WTC11 (cell line): ENCODE measurements around the gene TNFAIP2.

Experiments
- ELF4 ChIP-seq: sonication (generic); formaldehyde crosslinking; IDR thresholded peaks from 2 replicates; pipeline ENCODE4 v1.8.1; 2022; ENCODE audit warnings: low read depth, mild to moderate bottlenecking, moderate library complexity, missing genetic modification reagents
- ETV6 ChIP-seq: sonication (generic); formaldehyde crosslinking; IDR thresholded peaks from 2 replicates; pipeline ENCODE4 v1.8.1; 2022; ENCODE audit warnings: mild to moderate bottlenecking, missing genetic modification reagents
- TF ChIP-seq, protein P1 (sequence below): fragments of 200-600 bp; IDR thresholded peaks from 2 replicates; pipeline ENCODE4 v1.8.0; 2022; ENCODE audit warnings: antibody characterized with exemption
- TF ChIP-seq, protein P2 (sequence below): sonication (generic); formaldehyde crosslinking; IDR thresholded peaks from 2 replicates; pipeline ENCODE4 v1.8.0; 2022; ENCODE audit warnings: mild to moderate bottlenecking, missing genetic modification reagents
- TF ChIP-seq, protein P3 (sequence below): sonication (generic); formaldehyde crosslinking; IDR thresholded peaks from 2 replicates; pipeline ENCODE4 v1.8.0; 2022; ENCODE audit warnings: mild to moderate bottlenecking, missing genetic modification reagents

DNA sequence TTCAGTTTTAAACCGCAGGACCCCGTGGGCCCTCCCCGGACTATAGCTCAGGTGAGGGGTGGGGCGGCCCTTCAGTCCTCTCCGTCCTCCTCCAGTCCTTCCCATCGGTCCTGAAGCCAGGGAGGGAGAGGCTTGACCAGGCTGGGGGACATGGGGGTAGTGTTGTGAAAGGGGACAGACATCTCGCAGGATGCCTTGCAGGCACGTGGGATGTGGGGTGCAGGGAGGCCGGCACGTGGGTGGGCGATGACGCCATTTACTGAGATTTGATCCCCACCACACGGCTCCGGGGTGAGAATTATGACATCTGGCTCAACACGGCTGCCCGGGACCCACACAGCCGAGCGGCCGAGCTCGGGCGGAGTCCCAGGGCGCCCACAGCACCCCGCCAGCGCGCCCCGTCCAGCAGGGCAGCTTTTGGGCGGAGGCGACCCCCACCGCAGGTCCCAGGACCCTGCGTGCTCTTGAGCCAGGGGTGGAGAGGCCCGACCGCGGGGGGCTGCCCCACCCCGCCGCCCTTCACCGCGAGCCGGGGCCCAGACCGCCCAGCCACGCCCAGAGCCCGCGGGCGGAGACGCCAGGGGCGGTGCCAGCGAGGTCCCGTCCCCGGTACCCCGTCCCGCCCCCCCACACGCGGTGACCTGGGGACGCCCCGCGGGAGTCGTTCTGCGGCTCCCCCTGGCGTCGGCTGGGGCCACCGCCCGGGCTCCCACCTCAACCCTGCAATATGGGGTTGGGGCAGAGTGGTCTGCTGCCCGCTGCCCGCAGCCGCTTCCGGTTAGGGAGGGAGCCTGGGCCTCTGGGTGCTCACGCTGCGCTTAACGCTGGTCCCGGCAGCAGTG, 32.0 kb upstream of the TNFAIP2 start:
- TF ChIP-seq, protein P1, sequence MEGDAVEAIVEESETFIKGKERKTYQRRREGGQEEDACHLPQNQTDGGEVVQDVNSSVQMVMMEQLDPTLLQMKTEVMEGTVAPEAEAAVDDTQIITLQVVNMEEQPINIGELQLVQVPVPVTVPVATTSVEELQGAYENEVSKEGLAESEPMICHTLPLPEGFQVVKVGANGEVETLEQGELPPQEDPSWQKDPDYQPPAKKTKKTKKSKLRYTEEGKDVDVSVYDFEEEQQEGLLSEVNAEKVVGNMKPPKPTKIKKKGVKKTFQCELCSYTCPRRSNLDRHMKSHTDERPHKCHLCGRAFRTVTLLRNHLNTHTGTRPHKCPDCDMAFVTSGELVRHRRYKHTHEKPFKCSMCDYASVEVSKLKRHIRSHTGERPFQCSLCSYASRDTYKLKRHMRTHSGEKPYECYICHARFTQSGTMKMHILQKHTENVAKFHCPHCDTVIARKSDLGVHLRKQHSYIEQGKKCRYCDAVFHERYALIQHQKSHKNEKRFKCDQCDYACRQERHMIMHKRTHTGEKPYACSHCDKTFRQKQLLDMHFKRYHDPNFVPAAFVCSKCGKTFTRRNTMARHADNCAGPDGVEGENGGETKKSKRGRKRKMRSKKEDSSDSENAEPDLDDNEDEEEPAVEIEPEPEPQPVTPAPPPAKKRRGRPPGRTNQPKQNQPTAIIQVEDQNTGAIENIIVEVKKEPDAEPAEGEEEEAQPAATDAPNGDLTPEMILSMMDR = peak; percentile 20; the same call in 1 of the 2 replicates
- TF ChIP-seq, protein P2, sequence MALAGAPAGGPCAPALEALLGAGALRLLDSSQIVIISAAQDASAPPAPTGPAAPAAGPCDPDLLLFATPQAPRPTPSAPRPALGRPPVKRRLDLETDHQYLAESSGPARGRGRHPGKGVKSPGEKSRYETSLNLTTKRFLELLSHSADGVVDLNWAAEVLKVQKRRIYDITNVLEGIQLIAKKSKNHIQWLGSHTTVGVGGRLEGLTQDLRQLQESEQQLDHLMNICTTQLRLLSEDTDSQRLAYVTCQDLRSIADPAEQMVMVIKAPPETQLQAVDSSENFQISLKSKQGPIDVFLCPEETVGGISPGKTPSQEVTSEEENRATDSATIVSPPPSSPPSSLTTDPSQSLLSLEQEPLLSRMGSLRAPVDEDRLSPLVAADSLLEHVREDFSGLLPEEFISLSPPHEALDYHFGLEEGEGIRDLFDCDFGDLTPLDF = no peak
- TF ChIP-seq ELF4 (CRISPR knock-in tag) (no peak), ETV6 (no peak)
- TF ChIP-seq, protein P3, sequence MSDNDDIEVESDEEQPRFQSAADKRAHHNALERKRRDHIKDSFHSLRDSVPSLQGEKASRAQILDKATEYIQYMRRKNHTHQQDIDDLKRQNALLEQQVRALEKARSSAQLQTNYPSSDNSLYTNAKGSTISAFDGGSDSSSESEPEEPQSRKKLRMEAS (CRISPR knock-in tag) = peak; percentile 48; the same call in 1 of the 2 replicates
